PC-3 (cell line): Measurements from ENCODE around the gene ADGRV1.
"Not testable (repeated sequence)": the region's sequence is repeated elsewhere in the genome, so short reads cannot be mapped to it uniquely, and the experiment has no call there.

ENCODE experiments used
- CTCF ChIP-seq: fragments of 300-600 bp; sonication (generic); conservative IDR thresholded peaks from 2 replicates; pipeline ENCODE4 v1.5.1; 2017; ENCODE audit warnings: antibody characterized with exemption, low read depth, mild to moderate bottlenecking, low read length
- EZH2 ChIP-seq: fragments of 300-600 bp; sonication (generic); IDR thresholded peaks from one replicate; pipeline ENCODE4 v1.6.1; 2017; ENCODE audit warnings: antibody characterized with exemption, mild to moderate bottlenecking, low read length; ENCODE audit not compliant: unreplicated experiment
- EZH2phosphoT487 ChIP-seq: fragments of 300-600 bp; sonication (generic); IDR thresholded peaks from 2 replicates; pipeline ENCODE4 v1.6.1; 2018; ENCODE audit warnings: mild to moderate bottlenecking, antibody characterized with exemption, low read length, borderline replicate concordance

GRCh38 chr5:90686363-90686762, 127.8 kb downstream of the ADGRV1 start:
- TF ChIP-seq CTCF, EZH2, EZH2phosphoT487: not testable (repeated sequence)
